ENCODE results near the gene RYK.
"Not testable (repeated sequence)": the region's sequence is repeated elsewhere in the genome, so short reads cannot be mapped to it uniquely, and the experiment has no call there.

The RYK gene

DNA sequence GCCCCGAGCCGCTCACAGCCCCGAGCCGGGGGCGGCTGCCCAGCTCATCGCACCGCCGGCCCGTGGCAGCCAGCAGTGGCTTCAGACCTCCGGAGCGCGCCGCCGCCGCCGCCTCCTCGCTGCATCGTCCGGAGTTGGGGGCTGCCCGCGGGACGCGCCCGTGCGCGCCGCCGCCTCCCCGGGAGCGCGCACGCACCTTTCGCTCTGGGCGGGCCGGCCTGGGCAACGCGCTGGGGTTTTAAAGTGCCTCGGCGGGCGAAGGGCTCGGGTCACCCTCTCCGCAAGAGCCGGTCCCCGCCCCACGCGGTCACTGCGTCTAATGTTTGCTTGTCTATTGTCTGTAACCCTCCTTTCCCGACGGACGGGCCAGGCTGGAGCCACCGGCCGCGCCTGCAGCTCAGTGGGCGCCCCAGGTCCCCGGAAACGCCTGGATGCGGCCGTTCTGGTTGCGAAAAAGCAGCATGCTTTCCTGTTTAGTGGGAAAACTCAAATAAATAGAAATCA, at the start of gene RYK:
TSS of gene RYK (minus strand) at position 143 of the 504 bp plus-strand sequence. CDS start 205 bp downstream, outside the sequence.
- DNase-seq (ENCODE audit: extremely low read depth in 1 of 2, low read depth in 1 of 2) = peak; percentile 13 to 64

DNA sequence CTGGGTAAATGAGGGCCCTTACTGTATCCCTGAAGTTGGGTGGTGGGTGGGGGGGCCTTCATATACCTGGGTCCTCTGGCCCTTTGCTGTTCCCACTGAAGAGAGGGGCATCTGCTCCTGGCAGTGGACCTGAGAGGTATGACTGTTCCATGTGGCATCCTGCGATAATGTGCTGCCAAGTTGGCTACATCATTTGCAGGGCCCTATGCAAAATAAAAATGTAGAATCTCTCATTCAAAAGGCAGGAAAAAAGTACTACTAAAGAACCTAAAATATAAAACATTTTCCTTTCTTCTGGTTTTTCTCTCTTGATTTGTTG, 49.2 kb upstream of the RYK start:
- no peak for DNase-seq (ENCODE audit: extremely low read depth in 1 of 2, low read depth in 1 of 2)

DNA sequence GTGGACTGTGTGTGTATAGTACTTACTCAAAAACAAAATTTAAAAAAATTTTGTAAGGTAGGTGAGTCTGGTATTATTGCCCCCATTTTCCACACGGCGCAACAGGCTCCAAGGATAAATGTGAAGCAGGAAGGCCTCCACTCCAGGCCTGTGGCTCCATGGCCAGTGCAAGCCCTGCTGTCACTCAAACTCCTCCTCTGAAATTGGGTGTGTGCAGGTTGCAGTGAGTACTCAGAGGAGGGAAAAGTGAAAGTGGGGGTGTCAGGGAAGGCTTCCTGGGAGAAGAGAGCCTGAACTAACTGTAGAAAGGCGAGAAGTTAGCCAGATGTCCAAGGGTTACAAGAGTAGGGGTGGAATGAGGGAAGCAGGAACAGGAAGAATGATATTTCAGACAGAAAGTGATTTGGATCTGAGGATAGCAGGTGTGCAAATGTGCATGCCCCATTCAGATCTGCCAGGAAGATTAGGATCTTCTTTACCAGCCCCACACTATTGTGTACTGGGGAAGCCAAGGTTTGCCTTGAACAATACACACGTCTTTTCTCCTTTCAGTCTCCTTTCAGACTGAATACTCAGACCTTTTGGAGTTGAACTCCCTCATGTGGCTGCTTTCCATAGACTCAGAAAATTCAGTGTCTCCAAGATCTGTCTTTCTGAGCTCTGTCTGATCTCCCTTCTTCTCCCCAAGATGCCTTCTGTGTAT, 48.7 kb upstream of the RYK start:
- no peak for DNase-seq (ENCODE audit: extremely low read depth in 1 of 2, low read depth in 1 of 2)

DNA sequence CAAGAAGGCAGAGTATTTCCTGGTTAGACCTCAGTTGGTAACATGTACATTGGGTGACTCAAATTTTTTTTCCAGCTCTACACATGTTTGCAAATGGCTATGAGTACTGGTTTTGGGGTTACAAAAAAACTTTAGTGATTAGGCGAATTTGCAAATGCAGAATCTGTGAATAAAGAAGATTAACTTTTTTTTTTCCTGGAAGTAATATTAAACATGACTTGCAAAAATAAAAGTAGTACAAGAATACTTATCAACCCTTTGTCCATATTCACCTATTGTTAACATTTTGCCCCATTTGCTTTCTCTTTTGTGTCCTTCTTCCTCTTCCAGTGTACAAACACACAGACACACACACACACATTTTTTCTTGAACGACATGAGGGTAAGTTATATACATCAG, 47.6 kb upstream of the RYK start:
- DNase-seq (ENCODE audit: extremely low read depth in 1 of 2, low read depth in 1 of 2) = no peak

DNA sequence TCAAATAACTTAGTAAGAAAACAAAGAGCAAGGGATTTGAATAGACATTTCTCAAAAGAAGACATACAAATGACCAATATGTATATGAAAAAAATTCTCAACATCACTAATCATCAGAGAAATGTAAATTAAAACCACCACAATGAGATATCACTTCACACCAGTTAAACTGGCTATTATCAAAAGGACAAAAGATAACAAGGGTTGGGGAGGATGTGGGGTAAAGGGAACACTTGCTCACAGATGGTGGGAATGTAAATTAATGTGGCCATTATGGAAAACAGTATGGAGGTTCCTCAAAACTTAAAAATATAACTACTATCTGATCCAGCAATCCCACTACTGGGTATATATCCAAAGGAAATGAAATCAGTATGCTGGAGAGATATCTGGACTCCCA, 46.0 kb upstream of the RYK start:
- no peak for DNase-seq (ENCODE audit: extremely low read depth in 1 of 2, low read depth in 1 of 2)

DNA sequence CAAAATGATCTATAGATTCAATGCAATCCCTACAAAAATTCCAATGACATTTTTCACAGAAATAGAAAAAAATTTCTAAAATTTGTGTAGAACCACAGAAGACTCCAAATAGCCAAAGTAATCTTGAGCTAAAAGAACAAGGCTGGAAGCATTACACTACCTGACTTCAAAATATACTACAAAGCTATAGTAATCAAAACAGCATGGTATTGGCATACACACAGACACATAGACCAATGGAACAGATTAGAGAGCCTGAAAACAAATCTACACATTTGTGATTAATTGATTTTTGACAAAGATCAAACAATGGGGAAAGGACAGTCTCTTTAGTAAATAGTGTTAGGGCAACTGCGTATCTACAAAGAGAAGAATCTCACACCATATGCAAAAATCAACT, 45.3 kb upstream of the RYK start:
- DNase-seq (ENCODE audit: extremely low read depth in 1 of 2, low read depth in 1 of 2) = no peak

DNA sequence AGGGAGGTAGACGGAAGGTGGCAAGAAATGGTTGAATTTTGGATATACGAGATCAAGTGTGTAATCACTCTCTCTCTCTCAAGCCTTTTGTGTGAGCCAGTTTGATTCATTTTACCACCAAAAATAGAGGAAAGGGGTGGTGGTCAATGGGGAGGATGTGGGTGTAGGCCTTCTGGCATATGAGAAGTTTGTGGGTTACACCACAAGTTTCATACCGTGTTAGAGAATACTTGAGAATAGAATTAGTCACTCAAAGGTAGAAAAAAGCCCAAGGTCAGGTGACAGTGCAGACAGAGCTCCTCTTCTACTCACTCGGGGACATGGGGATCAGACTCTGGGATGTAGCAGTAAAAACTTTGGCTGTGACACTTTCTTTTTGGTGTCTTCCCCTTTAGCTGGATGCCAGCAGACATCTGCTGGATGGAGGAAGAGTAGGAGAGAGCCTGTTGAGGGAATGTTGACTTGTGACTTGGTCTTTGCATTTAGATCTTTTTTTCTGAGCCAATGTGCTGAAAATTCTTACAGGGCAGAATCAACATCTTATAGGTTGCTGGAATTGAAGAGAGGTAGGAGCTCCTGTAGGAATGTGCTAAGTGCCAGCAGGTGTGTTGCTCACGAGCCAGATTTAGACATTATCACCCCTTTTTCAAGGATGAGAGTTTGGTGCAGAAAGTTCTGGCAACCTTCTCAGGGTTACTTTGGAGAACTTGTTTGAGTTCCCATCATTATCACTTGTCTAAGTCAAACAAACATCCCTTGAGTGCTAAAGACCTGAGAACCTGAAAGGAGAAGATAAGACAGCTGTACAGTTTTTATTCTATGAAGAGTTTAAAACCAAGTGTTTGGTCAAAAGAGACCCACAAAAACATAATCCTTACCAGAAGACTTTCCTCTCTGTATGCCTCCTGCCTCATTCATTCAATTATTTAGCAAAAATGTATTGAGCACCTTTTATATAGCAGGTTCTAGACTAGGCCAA, 43.9 kb upstream of the RYK start:
- DNase-seq (ENCODE audit: extremely low read depth in 1 of 2, low read depth in 1 of 2) = no peak

DNA sequence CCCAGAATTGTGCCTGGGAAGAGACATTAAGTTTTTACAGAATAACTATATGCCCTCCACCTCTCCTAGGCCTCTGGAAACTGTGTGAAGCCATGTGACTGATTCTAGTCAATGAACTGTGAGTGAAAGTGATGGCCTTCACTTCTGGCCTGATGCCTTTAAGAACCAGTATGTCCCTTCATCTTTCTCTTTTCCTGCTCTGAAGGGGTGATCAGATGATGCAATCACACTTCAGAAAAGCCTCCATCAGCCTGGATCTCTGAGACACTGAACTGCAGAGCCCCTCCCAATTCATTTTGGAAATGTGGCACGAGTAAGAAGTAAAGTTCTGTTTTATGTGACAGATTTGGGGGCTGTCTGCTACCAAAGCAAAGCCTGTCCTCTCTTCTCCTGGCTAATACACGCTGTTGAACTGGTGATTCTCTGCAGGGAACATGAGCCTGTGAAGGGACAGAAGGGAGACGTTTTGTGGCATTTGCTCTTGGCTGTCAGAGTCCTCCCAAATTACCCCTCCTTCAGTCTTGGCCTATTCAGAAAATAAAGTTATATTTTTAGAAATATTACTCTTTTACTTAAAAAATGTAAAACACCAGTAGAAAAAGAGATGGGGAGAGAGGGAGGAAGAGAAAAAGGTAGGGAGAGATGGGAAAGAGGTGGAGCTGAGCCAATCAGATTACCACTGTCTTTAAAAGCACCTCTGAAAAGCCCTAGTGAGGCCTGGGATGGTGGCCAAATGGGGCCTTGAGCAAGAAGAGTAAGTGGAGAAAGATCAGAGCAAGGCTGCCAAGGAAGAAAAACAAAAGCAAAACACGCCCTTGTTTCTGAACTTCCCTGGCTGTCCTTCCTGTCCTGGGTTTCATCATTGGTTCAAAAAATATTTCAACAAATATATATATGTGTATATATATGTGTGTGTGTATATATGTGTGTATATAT, 40.9 kb upstream of the RYK start:
- DNase-seq (ENCODE audit: extremely low read depth in 1 of 2, low read depth in 1 of 2) = no peak

DNA sequence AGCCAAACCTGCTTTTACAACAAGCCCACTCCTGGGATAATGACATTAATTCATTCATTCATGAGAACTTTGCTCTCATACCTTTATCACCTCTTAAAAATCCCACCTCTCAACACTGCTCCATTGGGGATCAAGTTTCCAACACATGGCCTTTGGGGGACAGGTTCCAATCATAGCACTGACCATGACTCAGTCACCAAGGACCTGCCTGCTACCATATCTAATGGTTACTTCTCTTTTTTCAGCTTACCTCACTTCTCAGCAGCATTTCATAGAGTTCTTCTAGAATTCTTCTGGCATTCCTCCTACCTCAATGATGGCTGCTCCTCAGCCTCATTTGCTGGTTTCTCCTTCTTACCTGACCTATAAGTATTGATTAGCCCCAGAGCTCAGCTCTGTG, 36.9 kb upstream of the RYK start:
- DNase-seq (ENCODE audit: extremely low read depth in 1 of 2, low read depth in 1 of 2) = no peak

DNA sequence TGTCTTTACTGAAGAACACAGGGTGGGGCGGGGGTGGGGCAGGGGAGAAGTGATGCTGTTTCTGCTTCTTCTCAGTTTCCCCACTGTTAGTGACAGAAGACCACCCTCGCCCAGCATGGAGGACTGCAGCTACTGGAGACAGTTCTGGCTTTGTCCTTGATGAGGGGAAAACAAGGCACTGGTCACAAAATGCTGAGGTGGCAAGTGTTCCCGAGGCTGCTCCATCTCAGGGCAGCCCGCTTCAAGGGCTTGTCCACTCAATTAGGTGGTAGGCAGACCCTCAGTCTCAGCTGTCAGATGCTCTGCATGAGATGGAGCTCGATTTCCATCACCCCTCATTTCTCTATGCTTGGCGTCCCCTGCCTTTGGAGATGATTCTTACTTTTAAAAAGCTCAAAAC, 33.8 kb upstream of the RYK start:
- no peak for DNase-seq (ENCODE audit: extremely low read depth in 1 of 2, low read depth in 1 of 2)

DNA sequence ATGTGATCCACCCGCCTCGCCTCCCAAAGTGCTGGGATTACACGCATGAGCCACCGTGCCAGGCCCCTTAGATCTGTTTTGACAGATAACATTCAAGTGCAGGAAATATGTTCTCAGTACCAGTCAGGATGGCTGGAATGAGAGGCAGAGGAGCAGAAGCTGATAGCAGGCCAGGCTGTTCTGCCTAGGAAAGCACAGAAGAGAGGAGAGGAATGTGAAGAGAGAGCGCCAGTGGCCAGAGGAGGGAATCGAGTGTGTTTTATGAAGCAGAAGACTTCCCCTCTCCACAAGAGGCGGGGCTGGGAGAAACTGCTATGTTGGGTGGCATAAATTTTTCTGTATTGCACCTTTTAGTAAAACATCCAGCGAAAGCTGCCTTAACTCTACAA, 32.0 kb upstream of the RYK start:
- no peak for DNase-seq (ENCODE audit: extremely low read depth in 1 of 2, low read depth in 1 of 2)

DNA sequence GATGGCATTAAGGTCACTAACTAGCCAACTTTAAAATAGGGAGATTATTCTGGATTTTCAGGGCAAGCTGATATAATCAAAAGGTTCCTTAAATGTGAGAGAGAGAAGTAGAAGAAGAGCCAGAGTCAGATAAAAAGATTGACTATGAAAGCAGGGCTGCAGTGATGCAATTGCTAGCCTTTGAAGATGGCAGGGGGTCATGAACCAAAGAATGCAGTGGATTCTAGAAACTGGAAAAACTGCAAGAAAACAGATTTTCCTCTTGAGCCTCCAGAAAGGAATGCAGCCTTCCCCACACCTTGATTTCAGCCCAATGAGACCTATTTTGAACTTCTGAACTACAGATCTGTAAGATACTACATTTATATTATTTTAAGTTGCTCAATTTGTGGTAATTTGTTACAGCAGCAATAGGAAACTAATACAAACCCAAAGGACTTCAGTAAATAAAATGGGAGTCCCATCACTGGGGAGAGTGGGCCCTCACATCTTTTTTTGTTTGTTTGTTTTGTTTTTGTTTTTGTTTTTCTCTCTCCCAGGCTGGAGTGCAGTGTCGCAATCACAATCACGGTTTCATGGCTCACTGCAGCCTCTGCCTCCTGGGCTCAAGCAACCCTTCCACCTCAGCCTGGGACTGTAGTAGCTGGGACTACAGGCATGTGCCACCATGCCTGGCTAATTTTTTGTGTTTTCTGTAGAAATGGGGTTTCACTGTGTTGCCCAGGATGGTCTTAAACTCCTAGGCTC, 31.4 kb upstream of the RYK start:
- DNase-seq (ENCODE audit: extremely low read depth in 1 of 2, low read depth in 1 of 2) = no peak

DNA sequence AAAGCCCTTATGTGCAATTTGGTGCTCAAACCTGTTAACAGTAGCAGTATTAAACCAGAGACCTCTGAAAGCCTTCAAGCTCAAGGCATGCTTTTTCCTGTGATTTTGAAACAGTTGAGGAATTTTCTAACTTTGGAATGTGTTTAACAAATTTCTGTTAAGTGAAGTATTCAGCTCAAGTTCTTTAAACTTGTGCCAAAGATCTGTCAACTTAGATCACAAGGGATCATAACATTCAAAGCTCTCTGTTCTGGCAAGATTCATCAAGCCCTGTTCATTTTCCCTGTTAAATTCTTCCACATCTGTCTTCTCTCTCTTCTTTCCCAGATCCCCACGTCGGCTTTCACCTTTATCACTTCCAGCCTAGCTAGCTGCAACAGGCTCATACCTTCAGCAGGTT, 28.8 kb upstream of the RYK start:
- DNase-seq (ENCODE audit: extremely low read depth in 1 of 2, low read depth in 1 of 2) = no peak

DNA sequence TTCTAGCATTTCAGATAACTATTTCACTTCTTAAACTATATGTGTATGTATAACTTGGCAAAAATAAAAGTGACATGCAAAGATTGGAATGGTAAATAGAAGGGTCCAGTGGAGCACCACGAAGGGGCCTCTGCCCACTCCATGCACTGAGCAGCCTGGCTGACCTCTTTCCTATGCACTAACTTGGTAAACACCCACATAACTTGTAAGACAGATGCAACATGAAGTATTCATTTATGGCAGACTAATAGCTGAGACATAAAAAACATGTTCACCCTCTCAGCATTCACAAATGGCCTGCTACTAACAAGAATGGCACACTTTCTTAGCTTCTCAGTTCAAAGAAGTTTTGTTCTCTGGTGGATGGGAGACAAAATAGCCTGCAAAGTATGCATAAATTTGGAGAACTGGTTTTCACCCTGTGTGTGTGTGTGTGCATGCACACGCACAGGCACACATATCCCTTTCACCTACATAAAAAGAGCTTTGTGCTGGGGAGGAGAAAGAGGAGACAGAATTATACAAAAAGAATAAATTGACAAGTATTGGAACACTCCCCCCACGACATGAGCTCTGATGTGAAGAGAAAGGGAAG, 26.5 kb upstream of the RYK start:
- no peak for DNase-seq (ENCODE audit: extremely low read depth in 1 of 2, low read depth in 1 of 2)

DNA sequence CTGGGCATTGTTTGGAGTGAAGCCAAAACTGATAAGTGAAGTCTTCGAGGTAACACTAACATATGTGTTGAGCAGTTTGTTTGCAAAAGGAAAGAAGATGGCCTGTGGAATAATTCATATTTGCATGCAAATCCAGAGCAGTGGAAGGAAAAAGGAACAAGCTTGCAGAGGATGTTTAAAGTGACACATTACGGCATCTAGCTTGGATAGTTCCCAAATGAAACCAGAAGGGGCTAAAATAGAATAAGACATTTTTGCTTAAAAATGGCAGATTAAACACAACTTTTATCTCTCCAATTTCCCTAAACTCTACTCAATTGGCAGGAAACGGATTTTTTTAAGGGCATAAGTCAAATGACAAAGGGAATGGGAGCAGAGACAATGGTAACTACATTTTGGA, 25.4 kb upstream of the RYK start:
- no peak for DNase-seq (ENCODE audit: extremely low read depth in 1 of 2, low read depth in 1 of 2)

DNA sequence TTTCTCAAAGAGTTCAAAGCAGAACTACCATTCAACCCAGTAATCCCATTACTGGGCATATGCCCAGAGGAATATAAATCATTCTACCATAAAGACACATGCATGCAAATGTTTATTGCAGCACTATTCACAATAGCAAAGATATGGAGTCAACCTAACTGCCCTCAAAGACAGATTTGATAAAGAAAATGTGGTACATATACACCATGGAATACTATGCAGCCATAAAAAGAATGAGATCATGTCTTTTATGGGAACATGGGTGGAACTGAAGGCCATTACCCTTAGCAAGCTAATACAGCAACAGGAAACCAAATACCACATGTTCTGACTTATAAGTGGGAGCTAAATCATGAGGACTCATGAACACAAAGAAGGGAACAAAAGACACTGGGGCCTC, 24.5 kb upstream of the RYK start:
- not testable (repeated sequence) for DNase-seq (ENCODE audit: extremely low read depth in 1 of 2, low read depth in 1 of 2)

DNA sequence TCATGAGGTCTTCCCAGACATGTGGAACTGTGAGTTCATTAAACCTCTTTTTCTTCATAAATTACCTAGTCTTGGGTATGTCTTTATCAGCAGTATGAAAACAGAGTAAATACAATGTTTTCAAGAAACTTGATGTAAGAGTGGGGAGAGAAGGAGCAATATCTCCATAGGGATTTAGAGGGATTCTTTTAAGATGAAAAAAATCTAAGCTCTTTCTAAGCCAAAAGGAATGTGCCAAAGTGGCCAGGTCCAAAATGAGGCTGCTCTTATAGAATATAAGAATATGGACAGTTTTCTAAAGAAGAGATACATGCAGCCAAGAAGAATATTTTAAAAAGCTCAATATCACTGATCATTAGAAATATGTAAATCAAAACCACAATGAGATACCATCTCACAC, 23.9 kb upstream of the RYK start:
- no peak for DNase-seq (ENCODE audit: extremely low read depth in 1 of 2, low read depth in 1 of 2)

DNA sequence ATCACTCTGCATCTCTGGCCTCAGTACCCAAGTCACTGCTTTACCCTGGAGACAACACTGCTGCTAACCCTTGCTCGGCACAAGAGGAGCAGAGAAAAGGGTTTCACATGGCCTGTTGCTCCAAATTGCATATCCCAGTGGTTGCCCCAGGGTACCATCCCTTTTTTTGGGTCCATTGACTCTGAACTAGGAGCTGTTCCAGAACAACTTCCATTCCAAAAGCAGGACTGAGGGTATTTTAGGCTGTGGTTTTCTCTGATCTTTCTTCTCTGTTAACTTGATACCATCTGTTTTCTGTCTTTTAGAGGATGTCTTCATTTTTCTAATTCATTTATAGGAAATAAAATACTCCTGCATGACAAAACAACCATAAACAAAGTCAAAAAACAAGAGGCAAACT, 17.3 kb upstream of the RYK start:
- DNase-seq (ENCODE audit: extremely low read depth in 1 of 2, low read depth in 1 of 2) = no peak

DNA sequence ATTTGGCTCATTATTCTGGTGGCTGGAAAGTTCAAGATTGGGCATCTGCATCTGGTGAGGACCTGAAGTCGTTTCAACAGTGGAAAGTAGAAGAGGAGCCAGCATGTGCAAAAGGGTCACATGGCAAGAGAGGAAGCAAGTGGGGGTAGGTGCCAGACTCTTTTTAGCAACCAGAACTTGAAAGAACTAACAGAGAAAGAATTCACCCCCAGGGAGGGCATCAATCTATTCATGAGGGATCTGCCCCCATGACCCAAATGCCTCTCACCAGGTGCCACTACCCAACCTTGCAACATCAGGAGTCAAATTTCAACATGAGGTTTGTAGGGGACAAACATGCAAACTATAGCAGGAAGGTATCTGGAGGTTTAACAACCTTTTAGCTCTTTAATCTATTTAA, 10.3 kb upstream of the RYK start:
- DNase-seq (ENCODE audit: extremely low read depth in 1 of 2, low read depth in 1 of 2) = no peak

DNA sequence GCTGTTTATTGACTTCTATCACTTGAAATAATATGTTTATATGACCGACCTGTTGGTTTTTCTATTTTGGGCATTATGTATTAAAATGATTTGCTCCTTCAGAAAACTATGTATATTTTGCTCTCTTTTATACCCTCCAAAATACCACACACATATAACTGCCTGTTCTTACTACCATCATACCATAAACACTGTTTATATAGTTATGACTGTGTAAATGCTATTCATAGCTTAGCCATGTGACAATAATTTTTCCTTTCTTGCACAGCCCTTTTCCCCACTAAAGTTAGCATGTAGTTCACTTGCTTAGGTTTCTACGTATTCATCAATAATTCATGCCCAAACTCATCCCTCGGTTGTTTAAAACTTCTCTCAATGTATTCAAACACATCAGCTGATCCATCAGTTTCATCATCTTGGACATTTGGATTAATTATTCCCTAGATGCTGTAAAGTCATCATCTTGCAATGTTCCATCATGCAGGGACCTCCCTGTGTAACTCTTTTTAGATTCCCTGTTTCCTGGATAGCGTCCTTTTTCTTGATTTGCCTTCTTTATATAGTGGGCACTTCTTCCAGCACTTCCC, 8.2 kb upstream of the RYK start:
- DNase-seq (ENCODE audit: extremely low read depth in 1 of 2, low read depth in 1 of 2) = no peak

All from activated CD8-positive, alpha-beta memory T cell treated with anti-CD3 and anti-CD28 coated beads for 1 hour (primary cell).